Effector CD4-positive, alpha-beta T cell (primary cell): ENCODE data around the gene DGKD.

Experiments
- DNase-seq: peaks from one replicate; pipeline ENCODE4 v3.0.0-alpha.2; 2020

Gene DGKD

DNA sequence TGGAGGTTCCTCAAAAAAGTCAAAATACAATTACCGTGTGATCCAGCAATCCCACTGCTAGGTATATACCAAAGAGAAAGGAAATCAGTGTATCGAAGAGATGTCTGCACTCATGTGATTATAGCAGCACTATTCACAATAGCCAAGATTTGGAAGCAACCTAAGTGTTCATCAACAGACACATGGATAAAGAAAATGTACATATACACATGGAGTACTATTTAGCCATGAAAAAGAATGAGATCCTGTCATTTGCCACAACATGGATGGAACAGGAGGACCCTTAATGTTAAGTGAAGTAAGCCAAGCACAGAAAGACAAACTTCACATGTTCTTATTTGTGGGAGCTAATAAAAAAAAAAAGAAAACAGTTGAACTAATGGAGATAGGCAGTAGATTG, 78.7 kb downstream of the DGKD start:
- DNase-seq = no peak

DNA sequence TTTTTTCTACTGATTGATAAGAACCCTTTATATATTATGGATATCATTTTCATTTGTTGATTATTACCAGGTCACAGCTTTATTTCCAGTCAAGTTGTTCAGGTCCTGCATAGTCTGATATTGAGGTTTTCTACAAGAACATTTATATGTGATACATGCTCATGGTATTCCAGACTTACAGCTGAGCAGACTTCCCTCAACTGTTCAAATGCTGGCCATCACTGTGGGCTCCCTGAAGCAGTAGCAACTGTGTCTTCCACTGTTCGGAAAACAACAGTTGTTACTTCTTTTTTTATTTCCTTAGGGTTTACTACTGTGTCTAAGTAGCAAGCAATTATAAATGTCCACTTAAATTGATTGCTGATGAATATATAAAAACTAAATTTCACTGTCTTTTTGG, 79.5 kb downstream of the DGKD start:
- DNase-seq = no peak

DNA sequence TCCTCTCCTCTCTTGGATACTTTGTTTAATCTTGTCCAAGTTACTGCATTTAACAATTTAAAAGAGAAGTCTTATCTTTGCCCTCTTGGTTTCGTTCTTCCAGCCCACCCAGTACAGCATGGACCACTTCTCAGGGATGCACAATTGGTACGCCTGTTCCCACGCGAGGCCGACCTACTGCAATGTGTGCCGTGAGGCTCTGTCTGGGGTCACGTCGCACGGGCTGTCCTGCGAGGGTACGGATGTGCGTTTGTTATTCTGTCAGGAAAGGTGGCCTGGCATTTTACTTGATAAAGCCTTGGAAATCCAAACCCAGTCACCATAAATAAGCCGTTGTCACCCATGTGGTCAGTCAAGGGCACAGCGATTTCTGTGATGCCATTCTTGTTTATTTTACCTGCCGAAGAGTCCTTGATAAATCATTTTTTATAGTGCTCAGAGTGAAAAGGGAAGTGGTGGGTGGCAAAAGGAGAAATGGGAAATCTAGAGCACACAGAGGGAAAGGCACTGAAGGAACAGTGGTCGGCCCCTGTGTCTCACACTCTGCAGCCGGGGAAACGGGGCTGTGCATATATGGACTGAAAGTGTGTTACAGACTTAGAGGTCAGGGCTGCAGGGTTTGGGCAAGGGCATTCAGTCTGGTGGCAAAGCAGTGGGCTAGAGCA, 80.5 kb downstream of the DGKD start:
- no peak for DNase-seq

DNA sequence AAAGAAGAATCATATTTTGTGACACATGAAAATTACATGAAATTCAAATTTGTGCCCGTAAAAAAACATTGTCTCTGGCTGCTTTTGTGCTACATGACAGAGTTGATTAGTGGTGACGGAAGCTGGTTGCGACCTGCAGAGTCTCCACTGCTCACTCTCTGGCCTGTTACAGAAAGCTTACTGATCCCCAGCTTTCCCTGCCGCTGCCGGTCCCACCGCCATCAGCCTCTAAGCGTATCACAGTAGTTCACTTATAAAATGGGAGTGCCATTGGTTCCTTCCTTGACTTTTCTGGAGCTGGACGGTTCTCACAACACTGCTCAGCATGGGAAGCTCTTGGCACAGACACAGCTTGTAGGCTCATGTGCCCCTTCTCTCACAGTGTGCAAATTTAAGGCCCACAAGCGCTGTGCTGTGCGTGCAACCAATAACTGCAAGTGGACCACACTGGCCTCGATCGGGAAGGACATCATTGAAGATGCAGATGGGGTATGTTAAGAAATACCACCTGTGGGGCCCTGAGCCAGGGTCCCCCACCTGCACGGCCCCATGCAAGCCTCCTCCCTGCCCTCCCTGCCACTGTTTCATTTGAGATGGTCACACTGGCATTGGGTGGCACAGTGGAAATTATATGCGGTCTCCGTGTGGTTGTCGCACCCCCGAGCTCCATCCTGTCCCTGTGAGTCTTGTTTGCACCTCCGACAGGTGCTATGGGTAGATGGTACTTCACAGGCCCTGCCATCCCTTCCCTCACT, 81.3 kb downstream of the DGKD start:
- no peak for DNase-seq

DNA sequence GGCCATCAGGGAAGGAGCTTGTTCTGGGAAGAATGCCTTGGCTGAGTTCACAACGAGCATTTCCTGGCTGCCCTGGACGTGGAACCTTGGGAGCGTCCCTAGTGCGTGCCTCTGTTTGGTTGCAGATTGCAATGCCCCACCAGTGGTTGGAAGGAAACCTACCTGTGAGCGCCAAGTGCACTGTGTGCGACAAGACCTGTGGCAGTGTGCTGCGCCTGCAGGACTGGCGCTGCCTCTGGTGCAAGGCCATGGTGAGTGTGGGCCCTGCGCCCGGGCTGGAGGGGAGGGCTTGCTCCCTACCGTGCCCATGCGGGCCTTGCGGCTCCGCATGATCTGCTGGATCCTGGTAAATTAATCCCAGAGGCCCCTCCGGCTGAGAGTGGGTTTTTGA, 81.9 kb downstream of the DGKD start:
- no peak for DNase-seq

DNA sequence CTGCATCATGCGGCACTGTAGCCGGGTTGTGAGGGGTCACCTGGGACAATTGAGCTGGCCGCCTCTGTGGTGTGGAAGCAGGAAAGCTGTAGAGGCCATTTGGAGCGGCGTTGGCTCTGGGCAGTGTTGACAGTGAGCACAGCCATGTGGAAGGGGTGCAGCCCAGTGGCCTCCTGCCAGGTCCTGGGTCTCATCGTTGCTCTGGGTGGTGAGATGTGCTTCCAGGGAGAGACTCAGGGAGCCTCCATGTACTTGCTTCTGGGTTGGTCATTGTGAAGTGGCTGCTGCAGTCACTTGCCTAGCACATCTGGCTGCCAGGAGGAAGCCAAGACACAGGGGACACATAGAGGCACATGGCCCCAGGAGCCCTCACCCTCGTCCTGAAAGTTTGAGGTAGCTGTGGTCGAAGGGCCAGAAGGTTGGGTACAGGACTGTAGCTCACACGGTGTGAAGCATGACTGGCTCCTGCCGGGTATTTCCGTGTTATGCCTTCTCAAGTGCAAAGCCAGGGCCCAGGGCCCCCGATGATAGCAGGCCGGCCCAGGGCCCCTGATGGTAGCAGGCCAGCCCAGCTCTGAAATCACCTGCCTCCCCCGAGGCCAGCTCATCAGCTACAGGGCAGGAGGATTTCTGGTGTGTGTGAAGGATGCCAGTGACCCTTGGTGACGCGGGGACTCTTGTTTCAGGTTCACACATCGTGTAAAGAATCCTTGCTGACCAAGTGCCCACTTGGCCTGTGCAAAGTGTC, 82.6 kb downstream of the DGKD start:
- DNase-seq = no peak

DNA sequence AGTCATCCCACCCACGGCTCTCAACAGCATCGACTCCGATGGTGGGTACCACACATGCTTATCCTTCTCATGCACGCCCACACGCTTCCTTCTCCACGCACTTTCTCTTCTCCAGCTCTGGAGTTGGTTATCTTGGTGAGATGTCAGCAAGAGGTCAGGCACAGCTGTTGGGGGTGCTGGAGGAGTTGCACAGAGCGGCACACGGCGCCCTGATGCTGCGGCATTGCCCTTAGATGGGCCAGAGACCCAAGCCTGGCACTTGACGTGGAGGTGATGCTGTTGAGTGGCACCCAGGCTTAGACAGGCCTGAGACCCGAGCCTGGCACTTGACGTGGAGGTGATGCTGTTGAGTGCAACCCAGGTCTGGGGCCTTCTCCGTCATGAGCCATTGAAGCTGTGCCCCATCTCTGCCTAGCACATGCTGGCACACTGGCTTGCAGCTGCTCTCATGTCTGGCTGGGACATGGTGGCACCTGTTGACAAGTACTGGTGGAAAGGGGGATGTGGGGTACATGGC, 83.2 kb downstream of the DGKD start:
- DNase-seq = no peak

DNA sequence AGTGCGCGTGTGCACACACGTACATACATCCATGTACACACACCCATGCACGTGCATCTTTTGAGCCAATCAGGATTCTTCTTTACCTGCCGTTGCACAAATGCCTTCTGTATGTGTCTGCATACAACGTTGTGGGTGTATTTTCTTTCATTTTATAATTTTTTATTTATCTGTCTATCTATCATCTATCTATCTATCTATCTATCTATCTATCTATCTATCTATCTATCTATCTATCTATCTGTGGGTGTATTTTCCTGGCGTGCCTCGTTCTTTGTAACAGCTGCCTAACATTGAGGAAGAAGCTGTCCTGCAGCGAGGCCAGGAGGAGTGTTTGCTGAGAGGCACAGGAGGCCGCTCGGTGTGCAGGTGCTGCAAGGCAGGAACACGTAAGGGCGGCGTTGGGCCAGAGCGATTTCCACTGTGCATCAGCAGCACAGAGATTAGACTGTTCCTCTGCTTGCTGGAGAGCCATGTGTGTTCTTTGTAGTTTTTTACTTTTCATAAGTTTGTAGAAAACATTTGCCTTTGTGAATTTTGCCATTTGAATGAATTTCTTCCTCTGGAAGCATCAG, 84.4 kb downstream of the DGKD start:
- DNase-seq = no peak

DNA sequence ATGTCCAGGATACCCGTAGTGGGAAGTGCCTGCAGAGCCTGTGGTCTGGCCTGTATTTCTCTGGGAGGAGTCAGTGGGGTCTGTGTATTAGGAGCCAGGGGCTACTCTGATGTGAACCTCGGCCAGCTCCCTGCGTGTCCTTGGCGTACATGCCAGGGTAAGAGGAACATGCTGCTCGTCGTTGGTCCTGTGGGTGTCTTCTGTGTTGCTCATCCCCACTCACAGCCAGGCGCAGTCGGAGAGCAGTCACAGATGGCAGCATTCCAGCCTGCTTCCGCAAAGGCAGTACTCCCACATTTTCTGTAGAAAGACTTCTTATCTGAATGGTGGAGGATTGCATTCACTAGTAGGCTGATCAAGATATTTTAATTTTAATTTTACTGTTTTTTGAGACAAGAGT, 84.9 kb downstream of the DGKD start:
- DNase-seq = no peak

DNA sequence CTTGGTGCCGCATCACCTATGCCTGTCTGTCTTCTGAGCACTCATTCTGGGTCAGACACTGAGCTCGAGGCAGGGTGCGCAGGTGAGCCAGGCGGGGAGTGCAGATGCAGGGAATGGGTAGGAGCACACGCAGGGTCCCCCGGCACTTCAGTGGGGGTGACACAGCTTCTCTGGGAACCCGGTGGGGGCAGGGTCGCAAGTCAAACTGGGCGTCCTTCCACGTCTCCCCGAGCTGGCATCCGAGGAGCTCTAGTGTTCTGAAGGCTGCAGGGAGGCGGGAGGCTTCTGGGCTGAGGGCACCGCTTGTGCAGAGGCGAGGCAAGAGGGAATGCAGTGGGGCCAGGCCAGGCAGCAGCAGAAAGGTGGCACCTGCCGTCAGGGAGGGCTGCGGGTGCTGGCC, 86.0 kb downstream of the DGKD start:
- no peak for DNase-seq

DNA sequence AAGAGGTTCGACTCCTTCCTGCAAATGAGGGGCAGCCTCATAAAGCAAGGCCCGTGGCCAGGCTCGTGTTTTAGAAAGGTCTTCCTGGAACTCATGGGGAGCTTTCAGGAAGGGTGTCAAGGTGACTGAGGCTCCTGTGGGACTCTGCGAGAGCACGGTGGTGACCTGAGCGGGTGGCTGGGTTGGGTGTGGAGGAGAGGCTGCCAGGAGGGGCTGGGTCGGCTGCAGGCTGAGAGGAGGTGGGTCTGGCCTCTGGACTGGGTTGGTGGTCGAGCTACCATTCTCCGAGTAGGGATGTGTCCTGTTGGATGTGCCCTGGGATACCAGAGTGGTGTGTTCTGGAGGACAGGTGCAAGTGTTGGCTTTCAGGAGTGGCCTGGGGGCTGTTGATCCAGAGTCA, 86.4 kb downstream of the DGKD start:
- DNase-seq = no peak

DNA sequence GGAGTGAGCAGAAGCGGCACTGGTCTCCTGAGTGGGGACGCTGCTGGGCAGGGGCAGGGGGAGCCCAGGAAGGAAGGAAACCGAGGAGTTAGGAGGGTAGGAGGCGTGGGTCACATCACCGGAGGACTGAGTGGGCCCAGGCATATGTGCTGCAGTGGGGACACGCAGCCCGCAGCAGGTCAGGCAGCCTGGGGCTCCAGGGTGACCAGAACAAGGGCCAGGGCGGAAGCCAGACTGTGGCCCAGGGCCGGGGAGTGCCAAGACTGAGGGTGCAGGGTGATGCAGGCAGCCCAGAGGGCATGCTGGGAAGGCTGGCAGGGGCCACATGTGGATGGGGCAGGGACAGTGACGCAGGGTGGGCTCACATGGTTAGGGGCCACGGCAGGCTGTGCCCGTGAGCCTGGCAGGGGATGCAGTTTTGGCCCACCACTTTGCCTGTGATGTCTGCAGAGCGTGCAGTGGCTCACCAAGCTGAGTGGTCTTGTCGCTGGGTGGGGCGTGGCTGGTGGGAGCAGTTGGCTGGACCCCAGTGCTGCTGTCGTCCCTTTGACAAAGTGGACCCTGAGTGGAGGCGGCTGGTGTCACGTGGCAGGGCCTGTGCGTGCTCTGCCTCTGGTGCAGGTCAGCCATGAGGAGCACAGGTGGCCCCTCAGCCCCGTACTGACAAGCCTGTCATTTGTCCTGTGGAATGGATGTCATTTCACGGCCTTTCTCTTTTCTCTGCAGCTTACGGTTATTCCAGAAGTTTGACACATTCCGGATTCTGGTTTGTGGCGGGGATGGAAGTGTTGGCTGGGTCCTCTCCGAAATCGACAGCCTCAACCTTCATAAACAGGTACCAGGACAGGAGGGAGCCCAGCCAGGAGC, 87.1 kb downstream of the DGKD start:
- DNase-seq = no peak

DNA sequence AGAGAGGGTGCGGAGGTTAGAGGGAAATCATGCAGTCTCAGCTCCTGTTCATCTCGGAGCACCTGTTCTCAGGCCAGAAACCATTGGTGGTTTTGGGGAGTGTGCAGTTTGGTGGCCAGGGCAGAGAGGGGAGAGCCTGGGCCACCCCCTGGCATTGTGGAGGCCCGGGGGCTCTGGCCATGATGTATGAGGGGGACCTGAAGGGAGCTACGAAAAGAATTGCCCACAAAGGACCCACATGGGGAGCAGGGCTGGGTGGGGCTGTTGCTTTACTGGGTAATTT, 87.7 kb downstream of the DGKD start:
- DNase-seq = no peak

DNA sequence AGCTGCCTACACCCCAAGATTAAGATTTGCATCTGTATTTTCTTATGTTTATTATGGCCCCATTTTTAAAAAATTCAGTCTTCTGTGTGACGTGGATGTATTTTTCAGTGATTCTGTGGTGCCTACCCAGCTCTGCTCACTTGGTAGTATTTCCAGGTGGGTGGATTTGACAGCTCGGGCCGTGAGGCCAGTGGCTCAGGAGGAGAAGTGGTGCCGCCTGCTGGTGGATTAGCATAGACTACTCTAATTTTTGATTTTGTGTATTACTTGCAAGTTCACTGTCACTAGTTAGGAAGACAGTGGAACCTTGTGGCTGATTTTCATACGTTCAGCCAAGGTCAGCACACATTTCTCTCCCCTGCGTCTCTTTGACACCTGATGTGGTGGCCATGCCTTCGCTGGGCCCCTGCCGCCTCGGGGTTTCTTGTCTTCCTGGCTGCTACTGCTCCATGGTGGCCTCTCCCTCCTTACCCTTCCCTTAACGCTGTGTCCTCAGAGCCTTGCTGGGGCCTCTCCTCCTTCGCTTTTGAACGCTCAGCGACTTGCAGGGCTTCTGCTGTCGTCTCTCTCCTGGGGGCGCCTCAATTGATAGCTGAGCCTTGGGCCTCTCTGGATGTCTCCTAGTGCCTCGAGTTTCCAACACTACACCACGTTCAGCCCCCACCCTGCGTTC, 89.4 kb downstream of the DGKD start:
- peak; percentile 74 for DNase-seq

DNA sequence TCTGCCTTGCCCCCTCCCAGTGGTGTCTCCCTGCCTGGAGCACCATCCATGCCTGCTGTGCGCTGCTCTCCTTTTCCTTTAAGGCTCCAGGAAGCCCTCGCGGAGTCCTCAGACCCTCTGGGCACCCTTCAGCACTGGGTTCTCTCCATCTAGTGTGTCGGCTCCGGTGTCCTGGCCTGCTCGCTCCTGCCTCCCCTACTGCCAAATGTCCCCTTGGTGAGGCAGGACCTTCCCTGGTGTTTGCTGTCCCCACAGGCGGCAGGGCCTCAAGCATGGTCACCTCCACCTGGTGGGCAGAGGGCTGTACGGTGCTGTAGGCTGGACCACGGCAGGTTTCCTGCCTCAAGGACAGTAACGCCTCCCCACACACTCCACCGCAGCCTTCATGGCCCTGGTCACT, 90.2 kb downstream of the DGKD start:
- DNase-seq = no peak

DNA sequence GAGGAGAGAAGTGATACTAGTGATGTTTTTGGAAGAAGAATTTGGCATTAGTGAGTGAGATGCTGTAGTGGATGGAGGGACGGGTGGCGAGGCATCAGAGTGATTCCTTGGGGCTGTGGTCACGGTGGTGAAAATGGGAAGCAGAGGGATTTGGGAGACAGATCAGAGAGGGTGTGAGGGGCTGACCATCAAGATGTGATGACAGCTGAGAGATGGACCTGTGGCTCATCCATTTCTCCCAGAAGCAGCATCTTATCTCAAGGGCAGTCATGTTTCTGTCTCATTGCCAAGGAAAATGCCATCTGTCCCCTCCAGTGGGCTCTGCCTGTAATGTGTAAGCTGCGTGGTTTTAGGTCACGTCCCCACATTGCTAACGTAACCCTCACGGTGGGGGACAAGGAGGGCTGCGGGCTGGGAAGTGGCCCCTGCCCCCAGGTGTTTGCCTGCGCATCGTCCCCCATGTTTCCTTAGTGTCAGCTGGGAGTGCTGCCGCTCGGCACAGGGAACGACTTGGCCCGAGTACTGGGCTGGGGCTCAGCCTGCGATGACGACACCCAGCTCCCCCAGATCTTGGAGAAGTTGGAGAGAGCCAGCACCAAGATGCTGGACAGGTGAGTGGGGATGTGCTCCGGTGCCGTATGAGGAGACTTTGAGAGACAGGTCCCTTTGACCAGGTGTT, 91.0 kb downstream of the DGKD start:
- no peak for DNase-seq

DNA sequence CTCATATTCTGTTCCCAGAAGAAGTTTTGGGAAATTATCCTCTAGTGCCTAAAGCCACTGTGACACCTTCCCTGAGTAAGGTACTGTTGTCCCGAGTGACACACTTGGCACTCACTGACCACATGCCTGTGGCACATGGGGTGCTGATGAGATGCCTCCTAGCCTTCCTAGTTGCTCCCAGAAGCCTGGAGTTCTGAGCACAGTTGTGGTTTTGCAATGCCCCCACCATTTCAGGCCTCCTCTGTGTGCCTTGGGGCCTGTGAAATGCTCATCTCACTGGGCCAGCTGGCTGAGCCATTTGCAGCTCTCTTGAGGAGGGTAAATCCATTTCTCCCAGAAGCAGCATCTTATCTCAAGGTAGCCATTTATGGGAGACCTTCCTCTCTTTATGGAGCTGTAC, 91.8 kb downstream of the DGKD start:
- no peak for DNase-seq

DNA sequence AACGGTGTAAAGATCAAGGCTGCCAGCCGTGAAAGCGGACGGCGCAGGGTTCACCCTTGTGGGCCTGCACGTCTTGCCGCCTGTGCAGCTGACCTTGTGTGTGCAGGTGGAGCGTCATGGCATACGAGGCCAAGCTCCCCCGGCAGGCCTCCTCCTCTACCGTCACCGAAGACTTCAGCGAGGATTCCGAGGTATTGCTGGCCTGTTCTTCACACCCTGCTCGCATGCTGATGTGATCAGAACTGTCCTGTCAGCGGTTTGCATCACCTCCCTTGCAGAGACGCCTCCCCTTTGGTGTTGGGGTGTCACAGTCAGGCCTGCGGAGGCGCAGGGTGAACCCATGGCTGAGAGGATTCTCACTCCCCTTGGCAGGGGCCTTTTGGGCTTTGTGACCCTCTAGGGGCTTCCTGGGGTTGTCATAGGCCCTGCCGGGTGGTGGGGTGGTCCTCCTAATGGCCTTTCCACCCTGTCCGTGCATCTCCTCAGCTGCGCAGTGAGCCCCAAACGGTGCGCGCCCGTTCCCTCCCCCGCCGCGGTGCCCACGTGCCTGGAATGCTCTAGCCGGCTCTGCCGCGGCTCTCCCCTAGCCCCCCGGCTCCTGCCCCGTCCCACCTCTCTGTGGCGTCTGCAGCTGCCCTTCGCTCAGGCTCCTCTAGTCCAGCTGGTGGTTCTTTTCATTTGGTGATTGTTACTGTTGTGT, 92.5 kb downstream of the DGKD start:
- DNase-seq = no peak

DNA sequence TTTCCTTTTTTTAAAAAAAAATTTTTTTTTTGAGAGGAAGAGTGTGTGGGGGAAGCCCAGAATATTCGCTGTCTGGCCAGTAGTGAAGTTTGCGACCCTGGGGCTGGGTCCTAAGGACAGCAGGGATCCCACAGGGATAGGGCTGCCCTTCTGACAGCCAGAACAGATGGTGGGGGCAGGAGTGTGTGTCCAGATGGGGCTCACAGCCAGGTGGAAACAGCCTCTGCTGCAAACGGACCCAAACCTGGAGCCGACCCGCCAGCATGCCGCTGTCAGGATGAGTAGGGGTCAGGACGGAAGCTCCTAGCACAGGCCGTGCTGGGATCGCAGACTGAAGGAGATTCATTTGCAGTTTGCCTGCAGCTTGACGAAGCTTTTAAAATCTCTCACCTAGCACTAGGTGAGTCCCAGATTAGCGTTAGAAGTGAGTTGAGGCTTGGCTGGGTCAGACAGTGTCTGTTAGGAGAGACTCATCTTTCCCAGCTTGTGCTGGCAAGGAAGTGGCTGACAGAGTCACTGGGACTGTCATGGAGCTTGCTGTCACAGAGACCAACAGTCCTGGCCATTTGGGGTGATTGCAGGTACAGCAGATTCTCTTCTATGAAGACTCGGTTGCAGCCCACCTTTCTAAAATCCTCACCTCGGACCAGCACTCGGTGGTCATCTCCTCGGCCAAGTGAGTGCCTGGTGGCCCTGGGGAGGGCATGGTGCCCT, 93.4 kb downstream of the DGKD start:
- no peak for DNase-seq

DNA sequence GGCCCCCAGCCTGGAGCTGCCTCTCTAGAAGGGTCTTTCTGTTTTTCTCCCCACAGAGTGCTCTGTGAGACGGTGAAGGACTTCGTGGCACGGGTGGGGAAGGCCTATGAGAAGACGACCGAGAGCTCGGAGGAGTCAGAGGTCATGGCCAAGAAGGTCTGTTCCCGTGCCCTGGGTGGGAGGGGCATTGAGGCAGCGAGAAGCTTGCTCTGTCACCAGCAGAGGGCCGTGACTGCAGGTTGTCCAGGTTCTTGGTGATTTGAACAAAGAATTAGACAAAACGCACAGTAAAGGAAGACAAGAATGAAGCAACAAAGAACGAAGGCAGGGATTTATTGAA, 93.9 kb downstream of the DGKD start:
- no peak for DNase-seq
